GM21423 (cell line): ENCODE measurements around the gene FUT6.
"Not testable (repeated sequence)": the region's sequence is repeated elsewhere in the genome, so short reads cannot be mapped to it uniquely, and the experiment has no call there.

Experiments used
- ATAC-seq: cut with Tn5 transposase; IDR thresholded peaks from one replicate; pipeline ENCODE4 v1.9.1; 2021; ENCODE audit warnings: mild to moderate bottlenecking, moderate library complexity; ENCODE audit not compliant: unreplicated experiment

FUT6 gene

DNA sequence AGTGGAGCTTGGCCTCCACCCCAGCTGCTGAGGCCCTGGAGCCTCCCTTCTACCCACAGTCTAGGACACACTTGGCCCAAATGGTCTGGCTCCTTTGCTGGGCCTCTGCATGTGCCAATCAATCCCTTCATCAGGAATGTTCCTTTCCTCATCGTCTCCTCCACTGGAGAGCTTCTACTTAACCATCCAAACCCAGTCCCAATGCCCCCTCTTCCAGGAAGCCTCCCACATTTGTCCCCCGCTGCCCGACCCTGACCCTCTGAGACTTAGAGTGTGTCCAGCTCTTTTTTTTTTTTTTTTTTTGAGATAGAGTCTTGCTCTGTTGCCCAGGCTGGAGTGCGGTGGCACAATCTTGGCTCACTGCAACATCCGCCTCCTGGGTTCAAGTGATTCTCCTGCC lies 51.1 kb downstream of the FUT6 start:
- no peak for ATAC-seq

DNA sequence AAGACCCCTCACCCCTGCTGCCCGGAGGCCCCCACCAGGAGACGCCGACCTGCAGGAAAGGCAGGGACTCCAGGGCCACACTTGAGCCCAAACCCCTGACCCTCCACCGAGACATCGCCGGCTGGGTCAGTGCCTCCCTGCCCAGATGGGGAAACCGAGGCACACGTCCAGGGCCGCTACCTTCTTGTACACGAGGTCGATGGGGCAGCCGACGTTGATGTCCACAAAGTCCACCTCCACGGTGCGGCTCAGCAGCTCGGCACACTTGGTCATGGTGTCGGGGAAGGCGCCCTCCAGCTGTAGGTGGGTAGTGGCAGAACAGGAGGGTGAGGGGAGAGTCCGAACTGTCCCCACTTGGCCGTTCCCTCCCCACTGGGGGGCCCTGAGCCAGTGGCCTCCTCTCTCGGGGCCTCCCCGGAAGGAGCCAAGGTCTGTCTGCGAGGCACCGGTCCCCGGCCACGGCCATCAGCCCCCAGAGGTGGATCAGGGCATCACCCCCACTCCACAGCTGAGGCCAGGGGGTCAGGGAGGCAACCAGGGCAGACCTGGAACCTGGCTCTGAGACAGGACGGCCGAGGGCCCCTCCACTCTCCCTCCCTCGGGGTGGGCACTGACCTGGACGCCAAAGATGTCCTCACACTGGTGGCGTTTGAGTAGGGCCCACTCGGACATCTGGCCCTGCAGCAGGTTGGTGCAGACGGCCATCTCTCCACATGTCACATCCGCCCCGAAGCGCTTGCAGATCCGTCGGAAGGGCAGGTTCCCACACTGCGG lies 51.9 kb downstream of the FUT6 start:
- no peak for ATAC-seq

DNA sequence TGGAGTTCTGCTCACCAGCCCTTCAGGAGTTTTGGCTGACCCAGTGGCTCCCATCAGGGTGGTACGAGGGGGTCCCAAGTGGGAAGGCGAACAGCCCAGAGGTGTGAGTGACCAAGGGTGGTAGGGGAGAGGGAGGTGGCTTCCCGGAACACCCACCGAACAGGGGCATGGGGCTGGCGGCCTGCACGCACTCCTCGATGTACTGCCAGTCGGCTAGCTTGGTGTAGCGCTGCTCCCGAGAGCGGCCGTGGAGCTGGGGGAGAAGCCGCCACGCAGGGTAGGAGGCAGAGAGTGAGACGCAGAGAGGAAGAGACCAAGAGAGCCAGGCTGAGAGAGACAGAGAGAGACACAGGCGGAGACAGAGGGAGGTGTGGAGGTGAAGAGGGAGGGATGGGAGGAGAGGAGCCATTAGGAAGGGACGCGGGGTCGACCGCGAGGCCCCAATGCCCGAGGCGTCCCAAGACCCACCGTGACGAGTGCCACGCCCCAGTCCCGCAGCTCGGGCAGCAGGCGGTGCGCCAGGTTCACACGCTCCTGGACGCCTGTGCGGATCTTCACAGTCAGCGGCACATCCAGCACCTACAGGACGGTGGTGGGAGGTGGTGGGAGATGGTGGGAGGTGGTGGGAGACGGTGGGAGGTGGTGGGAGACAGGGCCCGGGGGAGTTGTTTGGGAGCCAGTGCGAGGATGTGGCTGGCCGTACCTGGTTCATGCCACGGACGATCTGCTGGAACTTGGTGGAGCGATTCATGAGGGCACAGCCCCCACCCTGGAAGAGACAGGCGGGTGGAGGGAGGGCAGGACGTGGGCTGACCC lies 52.7 kb downstream of the FUT6 start:
- no peak for ATAC-seq

DNA sequence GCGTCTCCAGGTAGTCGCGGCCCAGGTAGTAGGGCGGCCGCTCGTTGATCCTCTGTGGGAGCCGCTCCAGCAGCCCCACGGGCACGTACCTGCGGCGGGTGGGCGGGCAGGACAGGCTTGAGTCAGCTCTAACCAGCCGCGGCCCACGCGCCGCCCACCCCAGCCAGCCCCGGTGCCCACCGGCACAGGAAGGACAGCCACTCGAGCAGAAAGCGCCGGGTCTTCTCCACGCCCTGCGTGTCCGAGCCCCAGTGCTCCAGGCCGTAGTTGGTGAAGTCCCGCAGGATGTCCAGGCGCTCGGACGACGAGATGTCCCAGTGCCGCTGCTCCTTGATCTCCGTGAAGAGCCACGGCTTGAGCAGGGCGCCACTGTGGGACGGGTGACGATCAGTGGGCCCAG lies 54.1 kb downstream of the FUT6 start:
- ATAC-seq = no peak

DNA sequence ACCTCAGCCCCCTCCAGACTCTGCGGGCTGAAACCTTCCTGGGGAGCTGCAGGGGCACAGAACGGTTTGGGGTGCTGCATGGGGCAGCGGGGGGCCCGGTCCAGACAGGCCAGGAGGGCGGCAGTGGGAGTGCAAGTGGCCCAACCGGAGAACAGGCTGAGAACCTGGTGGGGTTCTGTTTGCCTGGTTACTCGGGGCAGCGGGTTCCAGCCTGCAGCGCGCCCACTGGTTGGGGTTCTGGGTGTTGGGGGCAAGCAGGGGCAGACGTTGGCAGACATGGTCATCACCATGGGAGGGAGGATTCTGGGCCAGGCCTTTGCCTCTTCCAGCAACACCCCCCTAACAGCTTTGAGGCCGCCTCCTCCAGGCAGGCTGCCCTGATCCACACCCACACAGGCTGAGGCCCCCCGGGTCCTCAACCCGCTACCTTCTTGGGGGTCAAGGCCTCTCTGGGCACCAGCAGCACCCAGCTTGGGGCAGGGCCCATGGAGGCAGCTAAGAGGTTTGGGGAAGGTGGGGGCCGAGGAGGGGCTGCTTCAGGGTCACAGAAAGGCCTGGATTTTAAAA lies 54.8 kb downstream of the FUT6 start, which contains the start of gene PRR22:
TSS of gene PRR22 (minus strand) at position 166 of the 567 bp plus-strand sequence. CDS start at position 80, 86 bp downstream.
- no peak for ATAC-seq

DNA sequence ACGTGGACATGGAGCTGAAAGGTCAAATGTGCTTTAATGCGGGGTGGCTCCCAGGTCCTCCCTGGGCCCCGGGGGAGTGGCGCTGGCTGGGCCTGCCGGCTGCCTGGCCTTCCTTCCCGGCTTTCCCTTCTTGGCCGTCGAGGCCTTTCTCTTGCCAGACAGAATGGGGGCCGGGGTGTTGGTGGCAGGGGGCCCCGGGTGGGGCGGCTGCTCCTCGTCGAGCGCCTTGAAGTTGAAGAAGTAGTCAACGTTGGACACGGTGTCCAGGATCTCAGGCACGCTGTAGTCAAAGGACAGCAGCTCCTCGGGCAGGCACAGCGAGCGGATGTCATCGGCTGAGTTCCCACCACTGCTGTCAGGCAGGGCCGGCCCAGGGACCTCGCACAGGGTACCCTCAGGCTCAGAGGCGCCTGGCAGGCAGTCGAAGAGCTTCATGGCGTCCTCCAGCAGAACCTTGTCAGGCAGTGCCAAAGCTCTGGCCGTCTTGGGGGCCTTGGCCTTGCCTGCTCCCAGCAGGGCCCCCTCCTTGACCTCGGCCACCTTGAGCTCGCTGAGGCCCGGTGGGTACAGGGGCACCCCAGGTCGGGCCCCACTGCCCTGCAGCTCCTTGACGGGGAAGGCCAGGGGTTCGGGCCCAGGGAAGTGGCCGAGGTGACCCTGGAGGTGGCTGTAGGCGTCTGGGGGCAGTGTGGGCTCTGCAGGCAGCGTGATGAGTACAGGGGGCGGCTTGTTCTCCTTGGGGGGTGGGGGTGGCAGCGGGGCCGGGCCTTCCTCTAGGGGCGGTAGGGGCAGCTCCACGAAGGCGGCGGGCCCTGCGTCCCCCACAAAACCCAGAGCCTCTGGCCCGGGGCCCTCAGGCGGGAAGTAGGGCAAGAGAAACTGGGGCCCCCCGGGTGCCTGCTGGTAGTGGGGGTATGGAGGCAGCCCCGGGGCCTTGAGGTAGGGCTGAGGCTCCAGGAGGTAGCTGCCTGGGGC lies 56.3 kb downstream of the FUT6 start:
- no peak for ATAC-seq

DNA sequence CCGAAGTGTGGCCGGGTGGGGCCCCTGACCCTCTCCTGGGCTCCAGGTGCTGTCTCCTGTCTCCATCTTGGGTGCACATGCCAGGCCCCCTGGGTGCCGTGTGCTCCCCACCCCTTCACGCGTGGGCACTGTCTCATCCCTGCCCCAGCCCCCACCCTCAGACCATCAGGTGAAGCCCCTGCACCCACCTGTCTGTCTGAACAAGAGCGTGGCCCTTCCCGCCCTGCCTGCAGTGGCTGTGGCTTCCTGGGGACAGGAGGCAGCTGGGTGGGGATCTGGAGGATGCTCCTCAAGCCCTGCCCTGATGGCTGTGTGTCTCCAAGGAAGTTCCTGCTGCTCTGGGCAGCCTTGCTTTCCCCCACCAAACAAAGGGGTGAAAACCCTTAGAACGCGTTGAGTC lies 57.2 kb downstream of the FUT6 start:
- no peak for ATAC-seq

DNA sequence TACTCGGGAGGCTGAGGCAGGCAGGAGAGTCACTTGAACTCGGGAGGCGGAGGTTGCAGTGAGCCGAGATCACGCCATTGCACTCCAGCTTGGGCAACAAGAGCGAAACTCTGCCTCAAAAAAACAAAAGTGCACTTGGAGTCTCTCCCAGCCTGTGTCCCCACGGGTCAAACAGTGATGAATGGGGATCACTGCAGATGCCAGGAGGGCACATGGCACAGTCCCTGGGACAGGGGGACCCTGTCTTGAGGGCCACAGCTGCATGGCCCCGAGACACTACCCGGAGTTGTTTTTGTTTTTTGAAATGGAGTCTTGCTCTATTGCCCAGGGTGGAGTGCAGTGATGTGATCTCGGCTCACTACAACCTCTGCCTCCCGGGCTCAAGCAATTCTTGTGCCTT lies 58.6 kb downstream of the FUT6 start:
- ATAC-seq = not testable (repeated sequence)
